Calu3 (cell line): ENCODE measurements around the gene IFI27L2. TPM values are rescaled to one million over a fixed set of nuclear protein-coding genes. Genes with fewer than 3 reads are reported as not detected.

Source experiments
- BruUV-seq: library from RNA; stranded (reverse); fragments of 400-500 nt; replicated peaks from 2 replicates; lab custom pipeline; 2021; lab: Mats Ljungman, UMichigan
- CTCF ChIA-PET: fragments of 300-600 bp; sonication (Branson Sonifier 250); formaldehyde crosslinking; loops from one replicate; lab custom pipeline; 2022; ENCODE audit warnings: antibody characterized with exemption; lab: Charles Lee
- DNase-seq: peaks from one replicate; pipeline ENCODE4 v3.0.0; 2022
- H3K27ac Mint-ChIP-seq: one replicate; pipeline ENCODE4 v1.8.0; 2022; ENCODE audit warnings: mixed read lengths; ENCODE audit not compliant: unreplicated experiment
- H3K27me3 Mint-ChIP-seq: one replicate; pipeline ENCODE4 v1.8.0; 2022; ENCODE audit warnings: mixed read lengths; ENCODE audit not compliant: unreplicated experiment
- H3K36me3 Mint-ChIP-seq: one replicate; pipeline ENCODE4 v1.8.0; 2022; ENCODE audit warnings: mild to moderate bottlenecking, moderate library complexity, mixed read lengths; ENCODE audit not compliant: insufficient read depth, unreplicated experiment
- H3K4me1 Mint-ChIP-seq: one replicate; pipeline ENCODE4 v1.8.0; 2022; ENCODE audit warnings: mild to moderate bottlenecking, low read depth, mixed read lengths; ENCODE audit not compliant: unreplicated experiment
- H3K4me3 Mint-ChIP-seq: one replicate; pipeline ENCODE4 v1.8.0; 2022; ENCODE audit warnings: mild to moderate bottlenecking, low read depth, moderate library complexity, mixed read lengths; ENCODE audit not compliant: unreplicated experiment
- H3K9me3 Mint-ChIP-seq: one replicate; pipeline ENCODE4 v1.8.0; 2022; ENCODE audit warnings: low read depth, mixed read lengths; ENCODE audit not compliant: unreplicated experiment
- CTCF ChIP-seq: fragments of 200-600 bp; IDR thresholded peaks from one replicate; pipeline ENCODE4 v1.8.0; 2022; ENCODE audit warnings: antibody characterized with exemption; ENCODE audit not compliant: unreplicated experiment
- intact Hi-C: fragments of 100-400 bp; cut with micrococcal nuclease; formaldehyde crosslinking; loops from one replicate; pipeline ENCODE4 v1.10.0; 2022; ENCODE audit not compliant: unreplicated experiment
- total RNA-seq: library from RNA; stranded (reverse); gene quantifications from 2 replicates; pipeline ENCODE4 v1.2.3, GENCODE V29; 2022

The IFI27L2 gene
- total RNA-seq, 1 experiment from 2014 or later, result 40.4 TPM

DNA sequence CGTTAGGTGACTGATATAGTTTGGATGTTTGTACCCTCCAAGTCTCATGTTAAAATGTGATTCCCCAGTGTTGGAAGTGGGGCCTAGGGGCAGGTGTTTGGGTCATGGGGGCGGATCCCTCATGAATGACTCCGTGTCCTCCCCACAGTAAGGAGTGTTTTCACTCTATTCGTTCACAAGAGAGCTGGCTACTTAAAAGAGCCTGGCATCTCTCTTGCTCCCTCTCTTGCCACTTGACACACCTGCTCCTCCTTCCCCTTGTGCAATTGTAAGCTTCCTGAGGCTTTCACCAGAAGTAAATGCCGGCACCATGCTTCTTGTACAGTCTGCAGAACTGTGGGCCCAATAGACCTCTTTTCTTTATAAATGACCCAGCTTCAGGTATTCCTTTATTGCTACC is 2.6 kb downstream of the IFI27L2 start:
- H3K9me3 Mint-ChIP-seq, result peaks cover 2% of the 10 kb centered on the region

DNA sequence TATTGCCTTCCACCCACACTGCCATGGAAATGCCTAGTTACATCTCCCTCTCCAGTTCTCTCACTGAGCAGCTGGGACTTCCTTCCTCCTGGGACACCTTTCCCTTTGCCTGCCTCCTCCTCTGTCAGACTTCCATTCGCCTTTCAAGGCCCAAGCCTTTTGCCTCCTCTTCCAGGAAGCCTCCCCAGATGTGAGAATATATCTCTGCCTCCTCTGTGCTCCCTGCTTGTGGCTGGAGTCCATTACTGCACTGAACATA is 3.1 kb downstream of the IFI27L2 start:
- CTCF ChIA-PET, result no interaction called here
- Mint-ChIP-seq H3K9me3 (peaks cover 2% of the 10 kb centered on the region), H3K27me3 (peaks cover 2% of the 10 kb centered on the region), H3K36me3 (peaks cover 17% of the 10 kb centered on the region), H3K4me3 (no peak overlapping the region), H3K4me1 (peaks cover 25% of the 10 kb centered on the region), H3K27ac (no peak overlapping the region)
- no peak for TF ChIP-seq CTCF
- intact Hi-C loops, result no loop called here
- DNase-seq, result no peak
- BruUV-seq, result no TSS peak

More for the DNA sequence above, 2.6 kb downstream of the IFI27L2 start:
- intact Hi-C loops, result no loop called here
- no peak for TF ChIP-seq CTCF
- Mint-ChIP-seq H3K27me3 (no peaks in the 10 kb centered on the region), H3K36me3 (peaks cover 17% of the 10 kb centered on the region), H3K27ac (no peak overlapping the region), H3K4me1 (peaks cover 25% of the 10 kb centered on the region), H3K4me3 (no peak overlapping the region)
- no peak for DNase-seq
- no TSS peak for BruUV-seq
- CTCF ChIA-PET, result no interaction called here

DNA sequence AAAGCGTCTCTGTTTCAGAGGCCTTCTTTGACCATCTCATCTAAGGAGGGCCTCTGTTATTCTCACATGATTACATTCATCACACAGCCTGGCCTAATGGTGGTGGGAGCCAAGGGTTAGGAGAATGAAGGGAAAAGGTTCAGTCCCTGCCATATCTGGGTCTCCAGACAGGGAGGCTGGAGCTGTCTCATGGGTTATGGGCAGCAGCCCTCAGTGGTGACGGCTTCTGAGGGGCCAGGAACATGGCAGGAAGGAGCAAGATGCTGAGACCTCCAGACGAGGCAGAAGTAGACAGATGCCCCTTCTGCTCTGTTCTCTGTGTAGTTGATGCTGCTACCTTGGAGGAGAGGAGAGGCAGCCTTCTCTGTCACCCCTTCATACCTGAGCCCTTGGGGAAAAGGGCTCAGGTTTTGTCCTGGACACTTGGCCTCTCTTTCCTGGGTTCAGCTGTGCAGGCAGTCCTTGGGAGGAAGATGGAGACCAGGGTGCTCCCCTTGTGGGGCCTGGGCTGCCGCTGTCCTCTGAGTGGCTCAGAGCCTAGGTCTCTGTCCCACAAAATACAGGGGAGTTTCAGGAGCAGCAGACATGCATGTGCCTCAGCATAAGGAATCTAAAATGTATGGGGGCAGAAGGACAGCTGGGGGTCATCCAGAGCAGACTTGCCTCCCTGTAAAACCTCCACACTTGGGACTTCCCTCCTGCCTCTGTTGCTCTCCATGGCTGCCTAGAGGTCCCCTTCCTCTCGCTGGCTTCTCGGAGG is 3.6 kb downstream of the IFI27L2 start:
- DNase-seq, result no peak
- Mint-ChIP-seq H3K36me3 (peaks cover 17% of the 10 kb centered on the region), H3K9me3 (peaks cover 2% of the 10 kb centered on the region), H3K27ac (no peak overlapping the region), H3K27me3 (peaks cover 7% of the 10 kb centered on the region), H3K4me3 (no peak overlapping the region), H3K4me1 (peaks cover 25% of the 10 kb centered on the region)
- no TSS peak for BruUV-seq
- intact Hi-C loops, result no loop called here
- CTCF ChIA-PET, result no interaction called here
- TF ChIP-seq CTCF, result no peak

DNA sequence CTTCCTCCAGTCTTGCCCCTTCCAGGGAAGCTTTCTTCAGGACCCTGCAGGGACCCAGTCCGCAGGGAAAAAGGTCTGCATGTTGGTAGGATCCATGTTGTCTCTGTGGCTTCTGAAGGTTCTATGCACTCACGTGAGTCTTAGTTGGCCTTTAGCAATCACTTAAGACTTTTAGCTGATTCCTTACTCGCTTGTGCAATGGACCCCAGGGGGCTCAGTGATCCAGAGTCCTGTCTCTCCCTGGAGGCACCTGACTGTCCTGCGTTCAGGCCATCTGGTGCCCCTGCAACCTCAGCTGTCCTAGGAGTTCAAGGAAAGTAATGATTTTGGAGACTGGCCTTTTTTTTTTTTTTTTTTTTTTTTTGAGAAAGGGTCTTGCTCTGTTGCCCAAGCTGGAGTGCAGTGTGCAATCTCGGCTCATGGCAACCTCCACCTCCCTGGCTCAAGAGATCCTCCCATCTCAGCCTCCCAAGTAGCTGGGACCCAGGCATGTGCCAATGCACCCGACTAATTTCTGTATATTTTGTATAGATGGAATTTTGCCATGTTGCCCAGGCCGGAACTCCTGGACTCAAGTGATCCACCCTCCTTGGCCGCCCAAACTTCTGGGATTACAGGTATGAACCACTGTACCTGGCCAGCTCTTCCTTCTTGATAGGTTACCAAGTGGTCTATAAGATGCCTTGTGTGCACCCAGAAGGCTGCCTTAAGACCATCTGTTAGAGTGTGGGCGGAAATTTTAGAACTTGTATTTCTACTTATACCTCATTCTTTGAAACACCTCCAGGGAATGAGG is 4.6 kb downstream of the IFI27L2 start:
- Mint-ChIP-seq H3K9me3 (peaks cover 2% of the 10 kb centered on the region), H3K27me3 (peaks cover 16% of the 10 kb centered on the region), H3K4me3 (no peak overlapping the region), H3K36me3 (peaks cover 10% of the 10 kb centered on the region), H3K27ac (no peak overlapping the region), H3K4me1 (peaks cover 16% of the 10 kb centered on the region)
- CTCF ChIA-PET, result interaction anchor here (0.9 kb wide), 1 partner anchor 68 kb away, joined by 3 read pairs; no protein-coding TSS in a partner anchor
- TF ChIP-seq CTCF, result no peak
- intact Hi-C loops, result loop anchor here (5.0 kb wide), 1 partner anchor 57 kb away; no protein-coding TSS in a partner anchor
- DNase-seq, result no peak
- no TSS peak for BruUV-seq
